Trophoblast cell (in vitro differentiated cells and primary cell): ENCODE data around the gene WNT6.

ENCODE experiments used
- DNase-seq, 2 donors: peaks; one replicate each; pipeline ENCODE4 v3.0.0-alpha.2; 2016
- H2AFZ ChIP-seq: 2 replicates; pipeline ENCODE4 v1.6.1; 2013; ENCODE audit warnings: low read length, moderate library complexity, mild to moderate bottlenecking; ENCODE audit not compliant: insufficient read depth, poor library complexity
- H2AK5ac ChIP-seq: 2 replicates; pipeline ENCODE4 v1.6.1; 2013; ENCODE audit warnings: mild to moderate bottlenecking, low read length
- H2BK120ac ChIP-seq: 2 replicates; pipeline ENCODE4 v1.6.1; 2013; ENCODE audit warnings: low read length, mild to moderate bottlenecking, moderate library complexity; ENCODE audit not compliant: insufficient read depth, poor library complexity
- H2BK12ac ChIP-seq: 2 replicates; pipeline ENCODE4 v1.6.1; 2013; ENCODE audit warnings: mild to moderate bottlenecking, low read length, moderate library complexity
- H2BK5ac ChIP-seq: 2 replicates; pipeline ENCODE4 v1.6.1; 2013; ENCODE audit warnings: low read length, low read depth, moderate library complexity, mild to moderate bottlenecking; ENCODE audit not compliant: poor library complexity
- H3K14ac ChIP-seq: 2 replicates; pipeline ENCODE4 v1.6.1; 2013; ENCODE audit warnings: mild to moderate bottlenecking, low read length
- H3K18ac ChIP-seq: 2 replicates; pipeline ENCODE4 v1.6.1; 2013; ENCODE audit warnings: mild to moderate bottlenecking, low read length
- H3K23ac ChIP-seq: 2 replicates; pipeline ENCODE4 v1.6.1; 2013; ENCODE audit warnings: low read length
- H3K27ac ChIP-seq: 2 replicates; pipeline ENCODE4 v1.5.1; 2013; ENCODE audit warnings: low read depth, mild to moderate bottlenecking, inconsistent platforms, low read length, moderate library complexity
- H3K27me3 ChIP-seq: 2 replicates; pipeline ENCODE4 v1.6.1; 2013; ENCODE audit warnings: inconsistent platforms, mild to moderate bottlenecking, low read length, moderate library complexity; ENCODE audit not compliant: insufficient read depth
- H3K36me3 ChIP-seq, 2 experiments: 1 replicate in 1 of 2; 2 replicates in 1 of 2; pipeline ENCODE4 v1.6.1; 2013; ENCODE audit warnings: low read length in 2 of 2, mild to moderate bottlenecking in 2 of 2, moderate library complexity in 1 of 2; ENCODE audit not compliant: insufficient read depth in 2 of 2, control insufficient read depth in 1 of 2
- H3K4ac ChIP-seq: 2 replicates; pipeline ENCODE4 v1.6.1; 2013; ENCODE audit warnings: low read depth, mild to moderate bottlenecking, low read length, moderate library complexity
- H3K4me1 ChIP-seq, 2 experiments: 1 replicate in 1 of 2; 2 replicates in 1 of 2; pipeline ENCODE4 v1.6.1; 2013; ENCODE audit warnings: low read length in 2 of 2, mild to moderate bottlenecking in 2 of 2, moderate library complexity in 1 of 2; ENCODE audit not compliant: insufficient read depth in 2 of 2, control insufficient read depth in 1 of 2
- H3K4me2 ChIP-seq: 2 replicates; pipeline ENCODE4 v1.6.1; 2013; ENCODE audit warnings: inconsistent platforms, mild to moderate bottlenecking, low read length, moderate library complexity
- H3K4me3 ChIP-seq: 2 replicates; pipeline ENCODE4 v1.5.1; 2013; ENCODE audit warnings: mild to moderate bottlenecking, low read depth, low read length, inconsistent platforms
- H3K79me1 ChIP-seq: one replicate; pipeline ENCODE4 v1.6.1; 2013; ENCODE audit warnings: low read length
- H3K79me2 ChIP-seq: 2 replicates; pipeline ENCODE4 v1.6.1; 2013; ENCODE audit warnings: low read length, mild to moderate bottlenecking; ENCODE audit not compliant: control insufficient read depth, insufficient read depth, poor library complexity
- H3K9ac ChIP-seq: 2 replicates; pipeline ENCODE4 v1.6.1; 2013; ENCODE audit warnings: mild to moderate bottlenecking, low read length
- H3K9me3 ChIP-seq: 2 replicates; pipeline ENCODE4 v1.6.1; 2013; ENCODE audit warnings: low read depth, mild to moderate bottlenecking, control low read depth, inconsistent platforms, low read length; ENCODE audit not compliant: insufficient read depth
- H4K12ac ChIP-seq: 2 replicates; pipeline ENCODE4 v1.6.1; 2013; ENCODE audit warnings: low read depth, mild to moderate bottlenecking, low read length, moderate library complexity
- H4K8ac ChIP-seq: 2 replicates; pipeline ENCODE4 v1.6.1; 2013; ENCODE audit warnings: low read depth, mild to moderate bottlenecking, low read length, moderate library complexity
- H4K91ac ChIP-seq: one replicate; pipeline ENCODE4 v1.6.1; 2013; ENCODE audit warnings: low read depth, mild to moderate bottlenecking, low read length, moderate library complexity
- WGBS: extraction: QIAGEN DNeasy Blood & Tissue Kit; methylation state at CpG from one replicate; pipeline ENCODE4 v1.1.7; 2013; ENCODE audit warnings: missing lambda C conversion rate; ENCODE audit not compliant: insufficient read length, insufficient coverage; ENCODE audit errors: extremely low coverage; 5-methylcytosine and 5-hydroxymethylcytosine counted together

WNT6 gene

GRCh38 chr2:218884519-218884918 lies 24.9 kb downstream of the WNT6 start:
- Histone ChIP-seq H3K4me3 (no peak overlapping the region), H3K23ac (no peak overlapping the region), H2AK5ac (no peak overlapping the region), H3K14ac (no peak overlapping the region), H3K4me1 (peaks cover 9 to 10% of the 10 kb centered on the region in 2 experiments), H3K18ac (no peak overlapping the region), H2BK5ac (no peak overlapping the region), H4K91ac (no peak overlapping the region), H3K4ac (no peak overlapping the region), H3K9ac (no peak overlapping the region), H3K9me3 (peaks cover 10% of the 10 kb centered on the region), H3K79me1 (no peaks in the 10 kb centered on the region), H2BK12ac (no peak overlapping the region), H3K27ac (no peak overlapping the region), H2BK120ac (no peak overlapping the region), H3K79me2 (no peaks in the 10 kb centered on the region), H3K4me2 (no peak overlapping the region), H4K12ac (no peak overlapping the region), H3K36me3 (no peaks in the 10 kb centered on the region), H2AFZ (no peak overlapping the region), H3K27me3 (peaks cover 66% of the 10 kb centered on the region), H4K8ac (no peak overlapping the region)
- no CpG with 5 or more reads among the region's 2 CpGs for WGBS
- DNase-seq, result no peak

DNA sequence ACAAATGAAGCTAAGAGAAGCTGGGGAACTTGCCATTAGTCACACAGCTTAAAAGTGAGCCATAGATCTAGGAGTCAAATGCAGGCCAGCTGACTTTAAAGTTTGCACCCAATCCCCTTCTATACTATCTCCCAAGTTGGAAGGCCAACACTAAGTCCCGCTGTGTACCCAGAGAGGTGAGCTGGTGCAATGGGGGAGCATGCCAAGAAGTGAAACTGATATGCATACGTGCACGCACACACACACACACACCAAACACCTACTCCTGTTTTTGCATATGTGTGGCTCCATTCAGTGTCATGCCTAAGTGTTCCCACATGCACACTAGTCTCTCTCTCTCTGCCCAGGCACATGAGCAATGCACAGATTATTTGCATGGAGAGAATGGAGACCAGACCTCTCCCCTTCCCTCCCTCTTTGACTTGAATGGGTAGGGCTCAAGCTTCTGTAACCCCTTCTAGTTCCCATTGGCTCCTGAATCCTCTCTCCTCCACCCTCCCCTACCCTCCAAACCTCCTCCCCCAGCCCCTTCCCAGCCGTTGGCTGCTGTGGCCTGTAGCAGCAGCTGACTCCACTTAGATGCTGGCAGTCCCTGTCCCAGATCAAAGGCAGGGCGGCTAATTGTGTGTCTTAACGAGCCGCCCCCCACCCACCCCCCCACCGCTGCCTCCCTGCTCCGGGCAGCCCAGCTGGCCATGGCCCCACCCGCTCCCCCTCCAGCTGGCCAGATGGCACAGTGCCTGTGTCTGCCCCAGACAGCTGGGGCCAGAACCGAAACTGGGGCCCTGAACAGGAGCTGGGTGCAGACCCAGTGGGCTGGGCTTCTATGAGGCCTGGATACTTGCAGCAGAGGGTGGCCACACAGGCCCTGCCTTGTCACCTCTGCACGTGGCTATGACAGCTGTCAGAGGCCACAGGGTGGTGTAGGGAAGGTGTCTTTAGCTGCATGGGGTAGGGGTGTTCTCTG lies 26.7 kb downstream of the WNT6 start:
- Histone ChIP-seq H2BK12ac (no peak overlapping the region), H3K27me3 (peaks cover 58% of the 10 kb centered on the region), H3K4me2 (no peak overlapping the region), H3K9me3 (peaks cover 11% of the 10 kb centered on the region), H3K36me3 (no peaks in the 10 kb centered on the region), H3K79me2 (no peaks in the 10 kb centered on the region), H3K4me1 (peaks cover 3 to 4% of the 10 kb centered on the region in 2 experiments), H3K4me3 (no peak overlapping the region), H4K12ac (no peak overlapping the region), H3K9ac (no peak overlapping the region), H3K14ac (no peak overlapping the region), H3K79me1 (no peaks in the 10 kb centered on the region), H4K8ac (no peak overlapping the region), H3K18ac (no peak overlapping the region), H2AFZ (no peak overlapping the region), H2BK5ac (no peak overlapping the region), H3K23ac (no peak overlapping the region), H2BK120ac (no peak overlapping the region), H2AK5ac (no peak overlapping the region), H4K91ac (no peak overlapping the region), H3K4ac (no peak overlapping the region), H3K27ac (no peak overlapping the region)
- WGBS, result no CpG with 5 or more reads among the region's 12 CpGs
- no peak for DNase-seq

DNA sequence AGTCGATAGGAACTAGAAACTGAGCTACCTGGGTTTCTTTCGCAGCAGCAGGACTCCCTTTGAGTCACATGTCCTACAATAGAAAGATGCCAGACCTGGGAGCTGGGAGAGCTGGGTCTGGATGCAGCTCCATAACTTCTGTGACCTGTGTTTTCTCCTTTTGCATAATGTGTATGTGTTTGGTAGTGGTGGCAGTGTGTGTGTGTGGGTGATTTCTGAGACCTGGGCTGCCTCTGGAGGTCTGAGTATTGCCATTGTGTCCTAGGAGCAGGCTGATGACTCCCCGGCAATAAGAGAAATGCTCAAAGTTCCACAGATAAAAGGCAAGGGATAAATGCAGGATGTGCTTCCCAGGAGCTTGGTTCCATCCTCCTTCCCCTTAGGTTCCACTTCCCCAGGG lies 27.5 kb downstream of the WNT6 start:
- H3K4me2 ChIP-seq, result no peak overlapping the region
- WGBS, result no CpG with 5 or more reads among the region's 3 CpGs
- H2AK5ac ChIP-seq, result no peak overlapping the region

DNA sequence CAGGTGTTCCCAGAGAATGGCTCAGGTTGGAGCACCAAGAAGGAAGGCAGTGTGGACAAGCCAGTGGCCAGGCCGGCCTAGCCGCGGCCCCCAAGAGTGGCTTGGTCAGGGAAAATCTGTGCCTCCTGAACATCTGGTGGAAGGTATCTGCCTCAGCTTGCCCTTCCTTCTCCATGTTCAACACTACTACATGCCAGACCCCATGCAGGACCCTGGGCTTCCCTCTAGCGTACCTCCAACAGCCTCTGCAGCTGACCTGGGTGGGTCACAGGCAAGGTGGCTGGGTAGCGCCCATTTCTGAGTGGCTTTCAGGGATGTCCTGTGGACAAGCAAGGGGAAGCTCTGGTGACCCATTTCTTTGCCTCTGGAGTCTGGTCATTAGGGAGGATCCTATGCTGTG lies 28.7 kb downstream of the WNT6 start:
- Histone ChIP-seq H3K36me3 (no peaks in the 10 kb centered on the region), H2AFZ (no peak overlapping the region), H3K9me3 (peaks cover 11% of the 10 kb centered on the region), H2BK12ac (no peak overlapping the region), H2AK5ac (no peak overlapping the region), H3K9ac (no peak overlapping the region), H3K4me3 (no peak overlapping the region), H2BK120ac (no peak overlapping the region), H3K79me2 (no peaks in the 10 kb centered on the region), H2BK5ac (no peak overlapping the region), H4K91ac (no peak overlapping the region), H4K8ac (no peak overlapping the region), H3K23ac (no peak overlapping the region), H3K4me1 (peaks cover 2 to 10% of the 10 kb centered on the region in 2 experiments), H4K12ac (no peak overlapping the region), H3K14ac (no peak overlapping the region), H3K79me1 (no peaks in the 10 kb centered on the region), H3K18ac (no peak overlapping the region), H3K4ac (no peak overlapping the region), H3K27me3 (peaks cover 57% of the 10 kb centered on the region), H3K27ac (no peak overlapping the region), H3K4me2 (no peak overlapping the region)
- no CpG with 5 or more reads among the region's 5 CpGs for WGBS
- no peak for DNase-seq

More for the DNA sequence above, 27.5 kb downstream of the WNT6 start:
- H3K18ac ChIP-seq, result no peak overlapping the region
- DNase-seq, result no peak
- H2BK5ac ChIP-seq, result no peak overlapping the region
- H3K27ac ChIP-seq, result no peak overlapping the region
- no peak overlapping the region for H3K23ac ChIP-seq
- no peak overlapping the region for H2AFZ ChIP-seq
- H3K79me2 ChIP-seq, result no peaks in the 10 kb centered on the region
- no peak overlapping the region for H2BK12ac ChIP-seq
- no peak overlapping the region for H3K14ac ChIP-seq
- no peak overlapping the region for H3K9ac ChIP-seq
- no peak overlapping the region for H4K12ac ChIP-seq
- H3K4ac ChIP-seq, result no peak overlapping the region
- no peak overlapping the region for H2BK120ac ChIP-seq
- no peak overlapping the region for H3K4me3 ChIP-seq
- peaks cover 11% of the 10 kb centered on the region for H3K9me3 ChIP-seq
- peaks cover 3 to 4% of the 10 kb centered on the region in 2 experiments for H3K4me1 ChIP-seq
- peaks cover 57% of the 10 kb centered on the region for H3K27me3 ChIP-seq
- H4K8ac ChIP-seq, result no peak overlapping the region
- no peak overlapping the region for H4K91ac ChIP-seq
- H3K36me3 ChIP-seq, result no peaks in the 10 kb centered on the region
- no peaks in the 10 kb centered on the region for H3K79me1 ChIP-seq
